GM19023 (cell line): ENCODE measurements around the gene RPSA.
"Not testable (repeated sequence)": the region's sequence is repeated elsewhere in the genome, so short reads cannot be mapped to it uniquely, and the experiment has no call there.

ENCODE experiments used
- ATAC-seq: cut with Tn5 transposase; IDR thresholded peaks from one replicate; pipeline ENCODE4 v1.9.1; 2021; ENCODE audit warnings: mild to moderate bottlenecking, moderate library complexity; ENCODE audit not compliant: unreplicated experiment

Gene RPSA

DNA sequence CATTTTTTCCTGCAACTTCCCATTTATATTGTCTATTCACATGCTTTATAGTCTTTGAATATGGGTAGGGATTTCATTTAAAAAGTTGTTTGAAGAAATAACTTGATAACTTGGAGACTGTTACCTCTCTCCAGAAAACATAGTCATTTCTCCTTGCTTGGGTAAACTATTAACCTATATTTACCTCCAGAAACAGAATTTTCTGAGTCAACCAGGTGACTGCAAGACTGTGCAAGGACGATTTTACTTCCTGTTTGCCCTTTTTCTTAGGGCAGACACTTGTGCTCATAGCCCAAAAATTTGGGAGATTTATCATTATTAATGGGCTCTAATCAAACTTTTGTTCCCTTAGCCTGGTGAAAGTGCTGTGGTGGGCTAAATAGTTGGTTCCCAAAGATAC, 46.6 kb downstream of the RPSA start:
- ATAC-seq: no peak

DNA sequence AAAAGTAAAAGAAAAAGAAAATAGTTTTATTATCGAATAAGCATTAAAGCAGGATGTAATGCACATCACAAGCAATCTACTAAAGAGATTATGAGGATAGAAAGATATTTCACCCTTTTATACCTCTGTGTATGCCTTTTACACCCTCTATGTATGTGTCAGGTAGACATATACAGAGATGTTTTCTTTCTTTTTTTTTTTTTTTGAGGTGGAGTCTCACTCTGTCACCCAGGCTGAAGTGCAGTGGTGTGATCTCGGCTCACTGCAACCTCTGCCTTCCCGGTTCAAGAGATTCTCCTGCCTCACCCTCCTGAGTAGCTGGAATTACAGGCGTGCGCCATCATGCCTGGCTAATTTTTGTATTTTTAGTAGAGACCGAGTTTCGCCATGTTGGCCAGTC, 47.4 kb downstream of the RPSA start:
- ATAC-seq: not testable (repeated sequence)

DNA sequence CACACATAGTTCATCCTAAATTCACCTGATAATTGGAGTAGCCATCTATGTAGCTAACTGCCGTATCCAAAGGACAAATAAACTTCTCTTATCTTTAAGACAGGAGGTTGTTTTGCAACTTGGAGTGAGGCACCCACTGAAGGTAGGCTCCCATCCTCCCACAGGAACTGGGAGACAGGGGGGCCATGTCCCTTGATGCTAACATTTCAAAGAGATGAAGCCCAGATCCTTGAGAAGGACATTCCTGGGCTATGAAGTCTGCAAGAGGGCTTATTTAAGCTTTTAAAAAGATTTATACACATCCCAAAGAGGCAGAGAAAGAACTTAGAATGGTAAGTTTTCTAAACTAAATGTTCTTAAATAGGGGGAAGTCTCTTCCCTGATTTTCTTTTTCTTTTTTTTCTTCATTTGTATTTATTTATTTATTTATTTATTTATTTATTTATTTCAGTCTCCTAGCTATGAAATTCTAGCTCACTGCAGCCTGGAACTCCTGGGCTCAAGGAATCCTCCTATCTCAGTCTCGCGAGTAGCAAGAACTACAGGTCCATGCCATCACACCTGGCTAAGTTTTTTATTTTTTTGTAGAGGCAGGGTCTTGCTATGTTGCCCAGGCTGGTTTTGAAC, 48.2 kb downstream of the RPSA start:
- ATAC-seq: no peak

DNA sequence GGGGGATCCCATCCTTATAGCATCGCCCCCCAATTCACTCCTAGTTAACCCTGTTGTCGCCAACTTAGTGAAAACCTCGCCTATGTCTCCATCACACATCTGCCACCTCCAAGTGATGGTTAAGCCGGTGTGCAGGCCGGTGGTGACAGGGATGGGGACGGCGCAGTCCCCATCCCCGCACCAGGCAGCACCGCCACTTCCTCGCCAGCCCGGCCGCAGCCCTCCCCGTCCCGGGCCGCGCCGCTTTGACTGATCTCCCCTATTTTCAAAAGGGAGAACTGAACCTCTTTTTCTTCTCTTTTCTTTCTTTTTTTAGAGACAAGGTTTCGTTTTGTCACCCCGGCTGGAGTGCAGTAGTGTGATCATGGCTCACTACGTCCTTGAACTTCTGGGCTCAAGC, 49.6 kb downstream of the RPSA start:
- no peak for ATAC-seq

DNA sequence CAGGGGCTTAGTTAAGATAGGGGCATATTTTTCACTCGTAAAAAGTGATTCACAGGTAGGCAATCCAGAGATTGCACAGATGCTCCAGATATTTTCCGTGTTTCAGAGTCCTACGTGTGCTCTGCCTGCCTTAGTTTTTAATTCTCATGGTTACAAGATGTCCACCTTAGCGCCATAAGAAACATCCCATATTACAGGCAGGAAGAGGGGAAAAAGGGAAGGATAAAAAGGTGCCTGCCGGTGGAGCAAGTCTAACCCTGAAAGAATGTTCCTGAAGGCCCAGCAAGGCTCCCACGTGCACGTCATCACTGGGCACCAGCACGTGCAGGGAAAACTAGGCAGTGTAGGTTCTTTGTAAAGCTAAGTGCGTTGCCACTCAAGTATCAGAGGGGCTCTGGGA, 50.8 kb downstream of the RPSA start:
- ATAC-seq: no peak

DNA sequence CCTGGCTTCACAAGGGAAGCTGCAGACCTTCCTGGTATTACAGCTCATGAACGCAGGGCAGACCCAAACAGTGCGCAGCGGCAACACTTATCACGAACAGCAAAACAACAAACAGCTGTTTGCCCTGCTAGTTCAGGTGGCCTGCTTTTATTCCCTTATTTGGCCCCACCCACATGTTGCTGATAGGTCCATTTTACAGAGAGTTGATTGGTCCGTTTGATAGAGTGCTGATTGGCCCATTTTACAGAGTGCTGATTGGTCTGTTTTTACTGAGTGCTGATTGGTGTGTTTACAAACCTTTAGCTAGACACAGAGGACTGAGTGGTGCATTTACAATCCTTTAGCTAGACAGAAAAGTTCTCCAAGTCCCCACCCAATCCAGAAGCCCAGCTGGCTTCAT, 52.1 kb downstream of the RPSA start:
- not testable (repeated sequence) for ATAC-seq

DNA sequence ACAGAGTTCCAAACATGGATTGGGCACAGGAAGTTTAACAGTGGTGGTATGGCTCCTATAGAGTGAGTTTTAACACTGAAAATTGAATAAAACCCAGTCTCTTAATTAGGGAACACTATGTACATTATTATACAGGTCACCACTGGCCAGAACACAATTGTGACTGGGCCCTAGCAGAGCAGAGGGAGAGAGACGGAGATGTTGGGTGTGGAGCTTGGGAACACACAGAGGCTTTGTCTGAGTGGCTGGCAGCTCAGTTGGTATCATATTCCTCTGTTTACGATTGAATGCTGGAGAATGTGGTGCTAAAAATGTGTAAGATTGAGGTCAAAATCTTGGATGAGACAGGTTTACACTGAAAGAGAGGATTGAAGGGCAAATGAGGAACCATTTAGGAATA, 54.2 kb downstream of the RPSA start:
- no peak for ATAC-seq
